AG09309 (cell line): Measurements from ENCODE around the gene PCMT1.
"Not testable (repeated sequence)": the region's sequence is repeated elsewhere in the genome, so short reads cannot be mapped to it uniquely, and the experiment has no call there.

ENCODE experiments used
- DNase-seq: peaks from one replicate; pipeline ENCODE4 v3.0.0-alpha.2; 2010; ENCODE audit warnings: low read depth
- H3K4me3 ChIP-seq: 2 replicates; pipeline ENCODE4 v1.5.1; 2011; ENCODE audit warnings: mild to moderate bottlenecking, low read depth, low read length, moderate library complexity; ENCODE audit not compliant: control insufficient read depth
- TF ChIP-seq, protein P1 (sequence below): IDR thresholded peaks from 2 replicates; pipeline ENCODE4 v1.5.1; 2011; ENCODE audit warnings: mild to moderate bottlenecking, low read depth, low read length, inconsistent platforms; ENCODE audit not compliant: insufficient read depth, control insufficient read depth; ENCODE audit errors: missing control alignments

The PCMT1 gene

DNA sequence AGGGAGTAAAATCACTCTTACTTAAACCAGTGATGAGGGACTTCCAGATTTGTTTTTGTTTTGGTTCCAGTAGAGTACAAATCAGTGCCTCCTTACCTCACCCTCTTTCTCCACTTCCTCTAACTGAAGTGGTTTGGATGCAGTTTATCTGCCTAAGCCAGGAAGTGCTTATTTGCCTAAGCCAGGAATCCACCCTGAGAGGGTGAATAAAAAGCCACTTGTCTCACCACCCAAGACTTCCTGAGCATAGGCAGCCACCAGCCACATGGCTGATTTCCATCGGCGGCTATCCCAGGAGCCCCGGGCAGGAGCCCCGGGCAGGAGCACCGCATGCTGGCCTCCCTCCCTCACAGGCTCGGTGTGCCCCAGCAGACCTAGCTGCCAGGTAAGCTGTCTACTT lies 102.6 kb downstream of the PCMT1 start:
- TF ChIP-seq, protein P1, sequence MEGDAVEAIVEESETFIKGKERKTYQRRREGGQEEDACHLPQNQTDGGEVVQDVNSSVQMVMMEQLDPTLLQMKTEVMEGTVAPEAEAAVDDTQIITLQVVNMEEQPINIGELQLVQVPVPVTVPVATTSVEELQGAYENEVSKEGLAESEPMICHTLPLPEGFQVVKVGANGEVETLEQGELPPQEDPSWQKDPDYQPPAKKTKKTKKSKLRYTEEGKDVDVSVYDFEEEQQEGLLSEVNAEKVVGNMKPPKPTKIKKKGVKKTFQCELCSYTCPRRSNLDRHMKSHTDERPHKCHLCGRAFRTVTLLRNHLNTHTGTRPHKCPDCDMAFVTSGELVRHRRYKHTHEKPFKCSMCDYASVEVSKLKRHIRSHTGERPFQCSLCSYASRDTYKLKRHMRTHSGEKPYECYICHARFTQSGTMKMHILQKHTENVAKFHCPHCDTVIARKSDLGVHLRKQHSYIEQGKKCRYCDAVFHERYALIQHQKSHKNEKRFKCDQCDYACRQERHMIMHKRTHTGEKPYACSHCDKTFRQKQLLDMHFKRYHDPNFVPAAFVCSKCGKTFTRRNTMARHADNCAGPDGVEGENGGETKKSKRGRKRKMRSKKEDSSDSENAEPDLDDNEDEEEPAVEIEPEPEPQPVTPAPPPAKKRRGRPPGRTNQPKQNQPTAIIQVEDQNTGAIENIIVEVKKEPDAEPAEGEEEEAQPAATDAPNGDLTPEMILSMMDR: no peak
- no peak for DNase-seq
- no peak overlapping the region for H3K4me3 ChIP-seq

DNA sequence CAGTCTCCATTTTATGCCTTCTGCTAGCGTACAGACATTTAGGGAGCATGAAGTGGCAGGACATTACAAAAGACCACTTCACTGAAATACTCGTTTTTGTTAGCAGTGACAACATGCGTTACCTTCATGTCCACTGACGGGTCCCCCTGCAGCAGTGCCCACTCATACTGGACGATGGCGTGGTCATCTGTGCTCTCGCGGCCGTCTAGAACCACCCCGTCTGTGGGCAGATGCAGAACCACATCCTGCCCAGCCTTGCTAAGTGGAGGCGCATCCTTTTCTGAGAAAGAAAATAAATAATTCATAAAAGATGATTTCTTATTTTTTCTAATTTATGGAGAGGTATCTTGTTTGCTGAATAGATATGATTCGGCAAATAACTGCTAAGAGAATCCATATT lies 103.3 kb downstream of the PCMT1 start:
- H3K4me3 ChIP-seq: no peak overlapping the region
- TF ChIP-seq, protein P1: no peak
- no peak for DNase-seq

DNA sequence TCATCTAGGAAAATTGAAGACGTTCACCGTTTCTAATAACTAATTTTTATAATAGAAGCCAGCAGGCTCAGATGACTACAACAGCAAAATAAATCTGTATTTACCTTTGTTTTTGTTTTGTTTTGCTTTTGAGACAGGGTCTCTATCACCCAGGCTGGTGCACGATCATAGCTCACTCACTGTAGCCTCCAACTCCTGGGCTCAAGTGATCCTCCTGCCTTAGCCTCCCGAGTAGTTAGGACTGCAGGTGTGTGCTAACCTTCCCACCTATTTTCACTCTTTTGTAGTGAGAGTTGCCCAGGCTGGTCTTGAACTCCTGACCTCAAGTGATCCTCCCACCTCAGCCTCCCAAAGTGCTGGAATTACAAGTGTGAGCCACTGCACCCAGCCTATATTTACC lies 104.5 kb downstream of the PCMT1 start:
- not testable (repeated sequence) for H3K4me3 ChIP-seq, DNase-seq

DNA sequence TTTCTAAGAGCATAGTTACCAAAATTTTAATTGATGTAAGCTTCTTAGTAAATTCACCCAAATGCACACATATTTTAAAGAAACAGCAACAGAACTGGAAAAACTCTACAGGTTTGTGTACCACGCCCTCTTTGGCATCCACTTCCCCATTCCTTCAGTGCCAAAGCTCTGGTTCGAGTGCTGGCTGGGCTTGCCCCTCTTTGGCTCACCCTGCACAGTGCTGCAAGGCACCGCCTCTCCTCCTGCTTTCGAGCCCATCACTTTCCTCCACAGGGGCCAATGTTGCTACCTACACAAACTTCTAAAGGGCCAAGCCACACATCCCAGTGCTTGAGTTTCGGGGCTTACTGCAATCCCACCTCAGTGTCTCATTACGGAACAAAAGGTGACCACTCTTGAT lies 105.0 kb downstream of the PCMT1 start:
- no peak overlapping the region for H3K4me3 ChIP-seq
- TF ChIP-seq, protein P1: no peak
- DNase-seq: no peak

DNA sequence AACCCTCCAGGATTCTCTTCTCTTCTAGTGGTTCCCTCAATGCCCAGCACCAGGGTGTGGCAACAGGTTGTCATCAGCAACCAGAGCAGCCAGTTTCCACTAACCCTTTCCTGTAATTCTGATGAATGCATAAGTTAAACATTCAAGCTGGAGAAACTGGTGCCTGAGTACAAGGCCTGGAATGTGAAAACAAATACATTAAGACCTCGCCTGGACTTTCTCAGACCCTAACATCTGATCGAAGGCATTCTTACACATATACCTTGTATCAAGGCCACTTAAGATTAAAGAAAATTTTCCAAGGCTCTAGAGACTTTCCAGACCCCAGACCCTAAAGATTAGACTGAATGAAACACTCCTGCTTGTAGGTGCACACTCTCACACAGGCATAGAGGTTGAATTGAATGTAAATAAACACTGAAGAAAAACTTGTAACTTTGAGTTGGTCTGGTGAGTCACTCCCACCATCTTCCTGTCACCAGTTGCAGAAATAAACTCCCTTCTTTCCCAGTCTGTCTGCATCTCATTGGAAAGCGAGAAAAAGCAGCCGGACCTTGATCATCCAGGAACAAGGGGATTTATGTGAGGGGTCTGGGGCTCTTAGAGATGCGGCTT lies 105.6 kb downstream of the PCMT1 start:
- TF ChIP-seq, protein P1: no peak
- DNase-seq: no peak
- peak overlapping the region; percentile 15 for H3K4me3 ChIP-seq

DNA sequence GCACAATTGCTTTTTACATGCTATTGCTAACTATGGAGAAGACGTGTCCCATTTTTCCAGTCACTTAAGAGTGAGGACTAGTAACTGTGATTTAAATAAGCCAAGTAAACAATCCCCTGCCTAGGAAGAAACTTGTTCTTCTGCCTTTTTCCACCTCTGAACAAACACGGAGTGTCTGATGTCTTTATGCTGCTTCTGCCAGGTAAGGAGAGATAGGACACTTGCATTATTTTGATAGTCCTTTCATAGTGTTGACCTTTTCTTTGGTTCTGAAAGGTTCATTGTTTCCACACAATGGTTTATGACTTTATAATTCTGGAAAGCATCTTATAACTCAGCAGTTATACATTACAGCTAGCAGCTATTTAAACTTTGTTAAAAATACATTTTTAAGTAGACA lies 106.2 kb downstream of the PCMT1 start:
- TF ChIP-seq, protein P1: no peak
- no peak for DNase-seq
- peak overlapping the region; percentile 15 for H3K4me3 ChIP-seq

DNA sequence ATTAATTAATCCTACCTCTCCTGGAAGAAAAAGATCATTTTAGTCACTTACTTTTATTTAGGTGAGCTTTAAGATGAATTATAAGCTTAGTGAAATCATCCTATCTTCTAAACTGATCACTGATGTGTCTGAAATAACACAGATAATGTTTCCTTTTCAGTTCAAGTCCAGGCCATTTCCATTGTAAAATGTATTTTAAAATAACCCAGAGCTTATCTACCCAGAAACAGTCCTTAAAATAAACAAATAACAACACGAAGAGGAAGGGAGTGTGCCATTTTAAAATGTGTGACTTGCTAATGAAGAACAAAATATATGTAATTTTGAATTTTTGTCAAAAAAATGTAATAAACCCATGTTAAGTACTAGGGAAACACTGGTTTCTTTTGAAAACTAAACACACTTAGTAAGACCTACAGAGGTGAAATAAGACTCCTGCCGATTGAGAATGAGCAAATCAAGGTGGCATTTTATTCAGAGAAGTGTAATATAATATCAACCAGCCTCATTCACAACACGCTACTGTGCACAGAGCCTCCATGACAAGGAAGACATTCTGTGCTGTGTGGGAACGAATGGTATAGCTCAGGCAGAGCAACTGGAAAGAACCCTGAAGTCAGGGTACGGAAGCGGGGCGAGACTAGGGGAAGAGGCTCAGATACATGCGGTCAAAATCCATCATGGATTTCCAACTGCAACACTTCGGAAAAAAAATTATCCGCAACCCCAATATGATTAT lies 106.9 kb downstream of the PCMT1 start:
- no peak for DNase-seq
- H3K4me3 ChIP-seq: no peak overlapping the region
- TF ChIP-seq, protein P1: no peak
